ENCODE data around the gene EIF4A2.
"Not testable (repeated sequence)": the region's sequence is repeated elsewhere in the genome, so short reads cannot be mapped to it uniquely, and the experiment has no call there.

Gene EIF4A2

GRCh38 chr3:186784820-186785494 is 1.6 kb downstream of the EIF4A2 start:
- no peak for DNase-seq (ENCODE audit: low read depth in 2 of 2)

DNA sequence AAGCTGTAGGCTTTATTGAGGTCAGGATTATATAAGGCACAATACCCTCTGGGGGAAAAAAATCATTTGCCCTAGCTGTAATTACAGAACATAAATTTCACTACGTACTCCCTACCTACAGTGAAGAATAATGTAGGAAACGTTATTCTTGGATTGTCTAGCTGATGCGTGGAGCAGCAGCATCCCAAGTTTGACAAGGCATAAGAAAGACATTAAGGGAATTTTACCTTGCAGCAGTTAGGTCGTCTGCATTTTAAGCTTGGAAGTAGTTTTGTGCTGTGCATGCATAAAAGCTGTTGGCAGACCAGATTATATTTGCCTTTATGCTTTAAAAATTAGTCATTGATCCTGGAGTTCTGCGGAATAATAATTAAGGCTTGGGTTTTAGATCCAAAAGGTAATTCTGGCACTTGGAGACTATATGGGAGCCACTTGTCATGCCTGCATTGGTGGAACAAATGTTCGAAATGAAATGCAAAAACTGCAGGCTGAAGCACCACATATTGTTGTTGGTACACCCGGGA is 2.2 kb downstream of the EIF4A2 start:
- DNase-seq (ENCODE audit: low read depth in 2 of 2), result no peak

DNA sequence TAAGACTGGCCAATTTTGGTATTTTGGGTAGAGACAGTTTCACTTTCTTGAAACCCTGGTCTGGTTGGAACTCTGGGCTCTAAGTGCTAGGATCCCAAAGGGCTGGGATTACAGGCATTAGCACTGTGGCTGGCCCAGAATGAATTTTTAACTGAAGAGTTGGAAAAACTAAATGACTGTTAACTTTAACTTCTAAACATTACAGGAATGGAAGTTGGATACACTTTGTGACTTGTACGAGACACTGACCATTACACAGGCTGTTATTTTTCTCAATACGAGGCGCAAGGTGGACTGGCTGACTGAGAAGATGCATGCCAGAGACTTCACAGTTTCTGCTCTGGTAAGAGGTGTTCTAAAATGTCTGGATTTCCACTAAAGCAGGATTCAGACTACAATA is 3.5 kb downstream of the EIF4A2 start:
- DNase-seq (ENCODE audit: low read depth in 2 of 2), result no peak

- no peak for DNase-seq (ENCODE audit: low read depth in 2 of 2)
Measured at GRCh38 chr3:186787642-186788481, 4.5 kb downstream of the EIF4A2 start.

DNA sequence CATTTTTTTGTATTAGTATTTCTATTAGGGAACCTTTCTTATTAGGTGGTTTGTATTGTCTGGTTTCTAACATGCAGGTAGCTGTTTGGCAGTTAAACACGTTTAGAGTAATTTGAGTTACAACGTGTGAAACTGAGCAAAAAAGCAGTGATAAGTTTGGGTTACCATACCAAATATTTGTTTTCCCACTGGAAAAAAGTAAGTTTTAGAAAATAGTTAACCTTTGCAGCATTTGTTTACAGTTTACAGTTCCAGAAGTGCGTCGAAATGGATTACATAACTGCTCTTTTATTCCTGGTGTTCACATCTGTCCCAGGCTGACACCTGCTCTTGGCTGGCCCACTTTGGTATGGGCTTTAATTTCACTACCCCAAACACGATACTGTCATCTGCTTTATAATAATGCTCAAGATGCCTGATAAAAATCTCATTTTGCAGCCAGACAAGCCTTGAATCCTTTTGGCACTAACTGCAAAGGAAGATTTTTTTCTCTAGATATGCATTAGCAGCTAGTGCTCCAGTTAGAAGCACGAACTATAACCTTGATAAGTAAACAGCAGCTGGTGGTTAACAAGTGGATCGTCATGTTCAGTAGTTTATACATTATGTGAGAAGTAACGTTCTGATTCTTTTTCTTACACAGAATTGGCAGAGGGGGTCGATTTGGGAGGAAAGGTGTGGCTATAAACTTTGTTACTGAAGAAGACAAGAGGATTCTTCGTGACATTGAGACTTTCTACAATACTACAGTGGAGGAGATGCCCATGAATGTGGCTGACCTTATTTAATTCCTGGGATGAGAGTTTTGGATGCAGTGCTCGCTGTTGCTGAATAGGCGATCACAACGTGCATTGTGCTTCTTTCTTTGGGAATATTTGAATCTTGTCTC is 5.3 kb downstream of the EIF4A2 start:
- no peak for DNase-seq (ENCODE audit: low read depth in 2 of 2)

DNA sequence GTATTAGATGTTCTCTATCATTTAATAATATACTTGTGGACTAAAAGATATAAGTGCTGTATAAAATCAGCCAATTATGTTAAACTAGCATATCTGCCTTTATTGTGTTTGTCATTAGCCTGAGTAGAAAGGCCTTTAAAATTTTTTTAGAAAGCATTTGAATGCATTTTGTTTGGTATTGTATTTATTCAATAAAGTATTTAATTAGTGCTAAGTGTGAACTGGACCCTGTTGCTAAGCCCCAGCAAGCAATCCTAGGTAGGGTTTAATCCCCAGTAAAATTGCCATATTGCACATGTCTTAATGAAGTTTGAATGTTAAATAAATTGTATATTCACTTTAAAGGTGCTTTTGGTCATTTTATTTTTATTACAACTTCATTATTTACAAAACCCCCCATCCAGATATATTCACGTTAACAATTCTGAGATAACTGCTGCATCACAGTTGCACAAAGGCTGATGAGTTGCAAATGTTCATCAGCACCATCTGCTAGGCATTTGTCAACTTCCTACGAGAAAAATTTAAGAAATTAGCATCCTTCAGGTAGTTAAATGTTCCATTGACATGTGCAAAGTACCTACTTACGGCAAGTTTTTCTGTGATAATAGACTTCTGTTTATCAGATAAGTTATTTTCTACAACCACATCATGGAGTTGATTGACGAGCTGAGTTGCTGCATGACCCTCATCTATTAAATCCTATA is 6.3 kb downstream of the EIF4A2 start:
- DNase-seq (ENCODE audit: low read depth in 2 of 2), result no peak

- DNase-seq (ENCODE audit: low read depth in 2 of 2), result no peak
Measured at GRCh38 chr3:186790261-186790981, 7.0 kb downstream of the EIF4A2 start.

GRCh38 chr3:186798239-186798874 is 15.0 kb downstream of the EIF4A2 start:
- DNase-seq (ENCODE audit: low read depth in 2 of 2), result no peak

DNA sequence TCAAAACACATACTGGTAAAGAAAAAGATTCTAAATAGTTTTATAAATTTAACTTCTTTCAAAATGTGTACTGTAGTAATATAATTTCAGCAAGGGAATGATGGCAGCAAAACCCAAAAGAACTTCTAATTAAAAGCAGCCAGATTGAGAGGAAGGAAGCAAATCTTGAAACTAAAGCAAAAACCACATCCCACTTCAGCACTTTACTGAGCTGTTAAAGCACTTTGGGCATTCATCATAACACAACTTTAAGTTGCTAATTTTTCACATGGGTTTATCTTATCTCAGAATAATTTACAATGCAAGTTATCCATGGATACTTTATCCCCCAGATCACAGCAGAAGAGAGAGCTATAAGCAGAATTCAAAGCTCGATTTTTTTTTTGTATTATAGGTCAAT is 16.9 kb downstream of the EIF4A2 start:
- DNase-seq (ENCODE audit: low read depth in 2 of 2), result no peak

DNA sequence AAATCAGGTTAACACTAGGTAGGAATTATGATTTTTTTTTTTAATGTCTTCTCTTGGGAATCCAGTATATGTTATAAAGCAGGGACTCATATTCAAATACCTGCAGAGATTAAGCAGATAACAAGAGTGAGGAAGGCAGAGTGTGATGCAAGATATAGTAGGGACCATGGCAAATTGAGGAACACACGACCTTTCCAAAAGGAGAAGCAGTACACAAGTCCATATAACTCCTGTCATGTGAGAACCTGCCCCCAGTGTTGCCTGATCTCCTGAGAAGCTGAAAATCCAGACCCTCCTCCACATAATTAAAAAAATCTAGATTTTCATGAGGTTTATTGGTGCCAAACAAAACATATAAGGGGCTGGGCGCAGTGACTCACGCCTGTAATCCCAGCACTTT is 19.3 kb downstream of the EIF4A2 start:
- no peak for DNase-seq (ENCODE audit: low read depth in 2 of 2)

GRCh38 chr3:186803447-186803846 is 20.1 kb downstream of the EIF4A2 start:
- DNase-seq (ENCODE audit: low read depth in 2 of 2), result not testable (repeated sequence)

- peak; percentile 70 to 77 for DNase-seq (ENCODE audit: low read depth in 2 of 2)
Measured at GRCh38 chr3:186806089-186807055, 23.0 kb downstream of the EIF4A2 start, which contains the start of gene RFC4. TSS of gene RFC4 (minus strand) at chr3:186806482. CDS start at chr3:186804713, 1,769 bp downstream.

DNA sequence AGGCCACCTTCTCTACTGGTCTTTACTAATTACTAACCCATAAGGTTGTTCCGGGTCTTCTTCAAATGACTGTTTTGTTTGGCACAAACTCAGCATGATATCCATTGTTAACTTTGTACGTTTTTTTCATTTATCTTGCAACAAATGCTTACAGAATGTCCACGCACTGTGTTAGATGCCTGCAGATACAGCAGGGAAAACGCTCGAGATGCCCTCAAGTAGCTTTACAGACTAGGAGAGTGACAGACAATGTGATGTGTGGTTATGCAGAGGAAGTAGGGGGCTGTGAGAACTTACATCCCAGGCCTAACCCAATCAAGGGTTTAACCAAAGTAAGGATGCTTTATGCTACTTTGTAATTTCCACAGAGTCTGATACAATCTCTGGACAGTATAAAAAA is 23.9 kb downstream of the EIF4A2 start:
- no peak for DNase-seq (ENCODE audit: low read depth in 2 of 2)

GRCh38 chr3:186810336-186810996 is 27.1 kb downstream of the EIF4A2 start:
- DNase-seq (ENCODE audit: low read depth in 2 of 2), result no peak

- not testable (repeated sequence) for DNase-seq (ENCODE audit: low read depth in 2 of 2)
Measured at GRCh38 chr3:186811313-186811712, 27.9 kb downstream of the EIF4A2 start.

DNA sequence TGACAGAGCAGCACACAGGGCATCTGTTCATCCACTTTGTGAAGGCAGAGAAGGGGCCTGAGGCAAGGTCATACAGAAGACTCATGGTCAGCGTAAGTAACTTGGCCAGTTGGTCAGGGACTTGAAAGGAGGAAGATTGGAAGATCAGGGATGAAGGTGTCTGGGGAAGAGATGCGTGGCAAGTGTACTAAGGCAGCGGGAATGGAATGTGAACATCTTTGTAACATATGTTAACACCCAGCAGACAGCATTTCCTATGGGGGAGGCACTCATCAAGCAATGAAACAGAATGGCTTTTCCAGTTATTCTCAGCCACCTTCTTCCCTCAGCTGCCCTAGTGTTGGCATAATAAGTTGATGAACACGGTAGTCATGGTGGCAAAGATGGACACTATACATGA is 30.7 kb downstream of the EIF4A2 start:
- DNase-seq (ENCODE audit: low read depth in 2 of 2), result no peak

DNA sequence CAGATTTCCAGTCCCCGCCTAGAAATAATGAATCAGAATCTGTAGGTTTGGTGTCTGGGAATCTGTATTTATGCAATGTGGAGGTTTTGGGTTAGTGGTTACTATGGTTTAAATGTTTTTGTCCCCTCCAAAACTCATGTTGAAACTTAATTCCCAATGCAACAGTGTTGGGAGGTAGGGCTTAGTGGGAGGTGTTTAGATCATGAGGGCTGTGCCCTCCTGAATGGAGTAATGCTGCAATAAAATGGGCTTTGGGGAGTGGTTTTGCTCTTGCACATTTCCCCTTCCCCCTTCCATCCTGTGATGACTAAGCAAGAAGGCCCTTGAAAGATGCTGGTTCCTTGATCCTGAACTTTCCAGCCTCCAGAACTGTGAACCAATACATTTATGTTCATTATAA is 32.1 kb downstream of the EIF4A2 start:
- no peak for DNase-seq (ENCODE audit: low read depth in 2 of 2)

DNA sequence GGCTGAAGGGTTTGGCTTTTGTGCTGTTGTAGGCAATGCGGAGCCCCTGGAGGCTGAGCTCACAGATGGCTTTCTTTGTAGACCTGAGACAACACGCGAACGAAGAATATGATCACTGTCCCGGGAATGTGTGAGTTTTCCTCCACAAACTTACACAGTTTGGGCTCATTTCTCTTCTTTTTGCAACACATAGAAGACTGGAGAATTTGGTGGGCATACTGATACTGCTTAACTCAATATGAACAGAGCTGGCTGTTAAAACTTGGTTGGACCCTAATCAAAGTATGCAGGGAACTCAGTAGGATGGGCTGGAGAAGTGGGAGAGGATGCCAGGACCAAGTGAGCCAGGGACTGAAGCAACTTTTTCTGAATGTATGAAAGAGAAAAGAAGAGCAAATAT is 35.1 kb downstream of the EIF4A2 start:
- DNase-seq (ENCODE audit: low read depth in 2 of 2), result no peak
